ENCODE results near the gene PI4K2A. TPM values are rescaled to one million over a fixed set of nuclear protein-coding genes. Genes with fewer than 3 reads are reported as not detected.
"Not testable (repeated sequence)": the region's sequence is repeated elsewhere in the genome, so short reads cannot be mapped to it uniquely, and the experiment has no call there.

The PI4K2A gene
- total RNA-seq, 1 donor from 2014 or later: 17.4 TPM

GRCh38 chr10:97640868-97641811, 669 bp downstream of the PI4K2A start:
- no peak for DNase-seq (ENCODE audit: low spot score)

GRCh38 chr10:97642471-97643159, 2.1 kb downstream of the PI4K2A start:
- peak overlapping the region; percentile 92 for H3K4me3 Mint-ChIP-seq (ENCODE audit: low read depth)
- H3K27me3 Mint-ChIP-seq (ENCODE audit: low read depth); H3K27ac Mint-ChIP-seq; H3K9me3 Mint-ChIP-seq; DNase-seq (ENCODE audit: low spot score): not testable (repeated sequence)
- H3K36me3 Mint-ChIP-seq (ENCODE audit: low read depth): peaks cover 30% of the 10 kb centered on the region
- intact Hi-C loops (cut with micrococcal nuclease): loop anchor here (5.0 to 10.0 kb wide), 2 partner anchors 45 to 218 kb away; partner anchors contain the start of genes AVPI1 and PGAM1
- peaks cover 26% of the 10 kb centered on the region for H3K4me1 Mint-ChIP-seq (ENCODE audit: low read depth)

More at GRCh38 chr10:97640868-97641811, 669 bp downstream of the PI4K2A start:
- no peaks in the 10 kb centered on the region for H3K9me3 Mint-ChIP-seq
- intact Hi-C loops (cut with micrococcal nuclease): loop anchor here (1.0 to 10.0 kb wide), 4 partner anchors 8 to 216 kb away; partner anchors contain the start of genes AVPI1, MMS19, PGAM1 and UBTD1
- no peaks in the 10 kb centered on the region for H3K27me3 Mint-ChIP-seq (ENCODE audit: low read depth)
- peaks cover 26% of the 10 kb centered on the region for H3K36me3 Mint-ChIP-seq (ENCODE audit: low read depth)
- peak overlapping the region; percentile 82 for H3K27ac Mint-ChIP-seq
- H3K4me3 Mint-ChIP-seq (ENCODE audit: low read depth): peak overlapping the region; percentile 92
- H3K4me1 Mint-ChIP-seq (ENCODE audit: low read depth): peaks cover 22% of the 10 kb centered on the region

- H3K27me3 Mint-ChIP-seq (ENCODE audit: low read depth): no peaks in the 10 kb centered on the region
- H3K27ac Mint-ChIP-seq: no peak overlapping the region
- H3K9me3 Mint-ChIP-seq: no peaks in the 10 kb centered on the region
- no peak for DNase-seq (ENCODE audit: low spot score)
- intact Hi-C loops (cut with micrococcal nuclease): loop anchor here (5.0 to 10.0 kb wide), 2 partner anchors 44 to 219 kb away; partner anchors contain the start of genes AVPI1 and PGAM1
- peak overlapping the region; percentile 67 for H3K4me3 Mint-ChIP-seq (ENCODE audit: low read depth)
- peaks cover 31% of the 10 kb centered on the region for H3K36me3 Mint-ChIP-seq (ENCODE audit: low read depth)
- peaks cover 31% of the 10 kb centered on the region for H3K4me1 Mint-ChIP-seq (ENCODE audit: low read depth)
Measured at GRCh38 chr10:97643441-97643985, 3.0 kb downstream of the PI4K2A start.

- intact Hi-C loops (cut with micrococcal nuclease): loop anchor here (5.0 to 10.0 kb wide), 2 partner anchors 42 to 220 kb away; partner anchors contain the start of genes AVPI1 and PGAM1
- Mint-ChIP-seq H3K27me3 (ENCODE audit: low read depth) (no peaks in the 10 kb centered on the region), H3K4me3 (ENCODE audit: low read depth) (no peak overlapping the region), H3K36me3 (ENCODE audit: low read depth) (peaks cover 36% of the 10 kb centered on the region), H3K9me3 (no peaks in the 10 kb centered on the region), H3K27ac (no peak overlapping the region), H3K4me1 (ENCODE audit: low read depth) (peaks cover 38% of the 10 kb centered on the region)
- no peak for DNase-seq (ENCODE audit: low spot score)
Measured at GRCh38 chr10:97644936-97645335, 4.5 kb downstream of the PI4K2A start.

GRCh38 chr10:97647556-97647955, 7.1 kb downstream of the PI4K2A start:
- no peak for DNase-seq (ENCODE audit: low spot score)
- no peaks in the 10 kb centered on the region for H3K27me3 Mint-ChIP-seq (ENCODE audit: low read depth)
- H3K4me1 Mint-ChIP-seq (ENCODE audit: low read depth): peaks cover 28% of the 10 kb centered on the region
- no peaks in the 10 kb centered on the region for H3K9me3 Mint-ChIP-seq
- intact Hi-C loops (cut with micrococcal nuclease): loop anchor here (10.0 kb wide), 1 partner anchor 223 kb away; the partner anchor contains the start of gene PGAM1
- H3K4me3 Mint-ChIP-seq (ENCODE audit: low read depth): no peak overlapping the region
- no peak overlapping the region for H3K27ac Mint-ChIP-seq
- peaks cover 48% of the 10 kb centered on the region for H3K36me3 Mint-ChIP-seq (ENCODE audit: low read depth)

GRCh38 chr10:97648562-97649404, 8.3 kb downstream of the PI4K2A start:
- Mint-ChIP-seq H3K4me1 (ENCODE audit: low read depth) (peaks cover 22% of the 10 kb centered on the region), H3K4me3 (ENCODE audit: low read depth) (peak overlapping the region; percentile 9), H3K36me3 (ENCODE audit: low read depth) (peaks cover 48% of the 10 kb centered on the region), H3K27ac (peak overlapping the region; percentile 79), H3K27me3 (ENCODE audit: low read depth) (no peaks in the 10 kb centered on the region), H3K9me3 (no peaks in the 10 kb centered on the region)
- no peak for DNase-seq (ENCODE audit: low spot score)
- intact Hi-C loops (cut with micrococcal nuclease): loop anchor here (1.0 to 10.0 kb wide), 2 partner anchors 8 to 224 kb away; partner anchors contain the start of genes PGAM1 and PI4K2A

GRCh38 chr10:97649405-97649750, 8.9 kb downstream of the PI4K2A start:
- not testable (repeated sequence) for H3K4me3 Mint-ChIP-seq (ENCODE audit: low read depth); DNase-seq (ENCODE audit: low spot score); H3K9me3 Mint-ChIP-seq; H3K27me3 Mint-ChIP-seq (ENCODE audit: low read depth)
- H3K4me1 Mint-ChIP-seq (ENCODE audit: low read depth): peaks cover 22% of the 10 kb centered on the region
- intact Hi-C loops (cut with micrococcal nuclease): loop anchor here (1.0 to 10.0 kb wide), 2 partner anchors 9 to 225 kb away; partner anchors contain the start of genes PGAM1 and PI4K2A
- peaks cover 49% of the 10 kb centered on the region for H3K36me3 Mint-ChIP-seq (ENCODE audit: low read depth)
- H3K27ac Mint-ChIP-seq: peak overlapping the region; percentile 79

GRCh38 chr10:97650726-97651125, 10.3 kb downstream of the PI4K2A start:
- Mint-ChIP-seq H3K27ac (no peak overlapping the region), H3K4me1 (ENCODE audit: low read depth) (peaks cover 21% of the 10 kb centered on the region), H3K9me3 (no peaks in the 10 kb centered on the region), H3K36me3 (ENCODE audit: low read depth) (peaks cover 39% of the 10 kb centered on the region), H3K4me3 (ENCODE audit: low read depth) (no peak overlapping the region), H3K27me3 (ENCODE audit: low read depth) (no peaks in the 10 kb centered on the region)
- intact Hi-C loops (cut with micrococcal nuclease): no loop called here
- no peak for DNase-seq (ENCODE audit: low spot score)

GRCh38 chr10:97651773-97652172, 11.3 kb downstream of the PI4K2A start:
- no peak for DNase-seq (ENCODE audit: low spot score)
- peaks cover 47% of the 10 kb centered on the region for H3K36me3 Mint-ChIP-seq (ENCODE audit: low read depth)
- H3K4me3 Mint-ChIP-seq (ENCODE audit: low read depth): no peak overlapping the region
- no peak overlapping the region for H3K27ac Mint-ChIP-seq
- H3K27me3 Mint-ChIP-seq (ENCODE audit: low read depth): no peaks in the 10 kb centered on the region
- intact Hi-C loops (cut with micrococcal nuclease): no loop called here
- no peaks in the 10 kb centered on the region for H3K9me3 Mint-ChIP-seq
- H3K4me1 Mint-ChIP-seq (ENCODE audit: low read depth): peaks cover 19% of the 10 kb centered on the region

GRCh38 chr10:97656777-97657176, 16.3 kb downstream of the PI4K2A start:
- Mint-ChIP-seq H3K4me3 (ENCODE audit: low read depth) (no peak overlapping the region), H3K4me1 (ENCODE audit: low read depth) (no peaks in the 10 kb centered on the region), H3K9me3 (no peaks in the 10 kb centered on the region), H3K27ac (no peak overlapping the region), H3K27me3 (ENCODE audit: low read depth) (no peaks in the 10 kb centered on the region), H3K36me3 (ENCODE audit: low read depth) (peaks cover 56% of the 10 kb centered on the region)
- DNase-seq (ENCODE audit: low spot score): no peak
- intact Hi-C loops (cut with micrococcal nuclease): no loop called here

GRCh38 chr10:97659589-97659988, 19.1 kb downstream of the PI4K2A start:
- Mint-ChIP-seq H3K27ac (no peak overlapping the region), H3K4me3 (ENCODE audit: low read depth) (no peak overlapping the region), H3K27me3 (ENCODE audit: low read depth) (no peaks in the 10 kb centered on the region), H3K4me1 (ENCODE audit: low read depth) (no peaks in the 10 kb centered on the region), H3K36me3 (ENCODE audit: low read depth) (peaks cover 61% of the 10 kb centered on the region), H3K9me3 (no peaks in the 10 kb centered on the region)
- intact Hi-C loops (cut with micrococcal nuclease): no loop called here
- no peak for DNase-seq (ENCODE audit: low spot score)

Measured in activated T-helper 2 cell treated with anti-CD3 and anti-CD28 coated beads, Interferon-gamma antibody, Interleukin-2, Interleukin-4, amounts not matched to agents 10 μg/mL and 5 μg/mL and 100 μg/mL, durations not matched to agents 14 hours and 24 hours and 36 hours (primary cell).